Stimulated activated CD4-positive, alpha-beta T cell treated with anti-CD3 and anti-CD28 coated beads, Interleukin-1b, Interleukin-23, amount 100 ng/mL, for 1 hour (primary cell): ENCODE measurements around the gene HEBP1.
A peak's percentile ranks its signal among the peaks of the same experiment; 100 is the strongest.
"Not testable (repeated sequence)": the region's sequence is repeated elsewhere in the genome, so short reads cannot be mapped to it uniquely, and the experiment has no call there.

Experiments used
- DNase-seq, 2 donors: peaks; one replicate each; pipeline ENCODE4 v3.0.0-alpha.2; 2020; ENCODE audit warnings: low read depth in 2 of 2

The HEBP1 gene, protein sequence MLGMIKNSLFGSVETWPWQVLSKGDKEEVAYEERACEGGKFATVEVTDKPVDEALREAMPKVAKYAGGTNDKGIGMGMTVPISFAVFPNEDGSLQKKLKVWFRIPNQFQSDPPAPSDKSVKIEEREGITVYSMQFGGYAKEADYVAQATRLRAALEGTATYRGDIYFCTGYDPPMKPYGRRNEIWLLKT

GRCh38 chr12:12999959-13000615, at the start of gene HEBP1:
HEBP1 (minus strand) TSS chr12:13000265; CDS start chr12:13000114, 151 bp downstream.
- DNase-seq, result peak; percentile 91 to 98

- no peak for DNase-seq
Measured at GRCh38 chr12:13049816-13050215, 49.8 kb upstream of the HEBP1 start.

GRCh38 chr12:13046964-13047363, 46.9 kb upstream of the HEBP1 start:
- no peak for DNase-seq

DNA sequence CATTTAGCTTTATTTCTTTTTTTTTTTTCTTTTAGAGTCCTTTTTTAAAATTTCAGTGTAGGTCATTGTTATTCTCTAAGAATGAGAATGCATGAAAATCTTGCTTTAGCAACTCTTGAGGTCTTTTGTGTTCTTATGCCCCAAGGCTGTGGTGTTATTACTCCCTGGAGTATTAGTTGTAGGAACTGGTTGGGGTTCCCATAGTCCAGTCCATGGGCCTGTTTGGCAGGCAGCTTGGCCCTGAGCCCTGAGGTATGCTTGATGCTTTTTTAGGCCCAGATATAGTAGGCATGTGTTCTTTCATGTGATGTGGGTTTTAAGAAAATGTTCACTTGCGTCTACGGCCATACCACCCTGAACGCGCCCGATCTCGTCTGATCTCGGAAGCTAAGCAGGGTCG, 45.8 kb upstream of the HEBP1 start:
- DNase-seq, result no peak

GRCh38 chr12:13044906-13045299, 44.8 kb upstream of the HEBP1 start:
- no peak for DNase-seq

DNA sequence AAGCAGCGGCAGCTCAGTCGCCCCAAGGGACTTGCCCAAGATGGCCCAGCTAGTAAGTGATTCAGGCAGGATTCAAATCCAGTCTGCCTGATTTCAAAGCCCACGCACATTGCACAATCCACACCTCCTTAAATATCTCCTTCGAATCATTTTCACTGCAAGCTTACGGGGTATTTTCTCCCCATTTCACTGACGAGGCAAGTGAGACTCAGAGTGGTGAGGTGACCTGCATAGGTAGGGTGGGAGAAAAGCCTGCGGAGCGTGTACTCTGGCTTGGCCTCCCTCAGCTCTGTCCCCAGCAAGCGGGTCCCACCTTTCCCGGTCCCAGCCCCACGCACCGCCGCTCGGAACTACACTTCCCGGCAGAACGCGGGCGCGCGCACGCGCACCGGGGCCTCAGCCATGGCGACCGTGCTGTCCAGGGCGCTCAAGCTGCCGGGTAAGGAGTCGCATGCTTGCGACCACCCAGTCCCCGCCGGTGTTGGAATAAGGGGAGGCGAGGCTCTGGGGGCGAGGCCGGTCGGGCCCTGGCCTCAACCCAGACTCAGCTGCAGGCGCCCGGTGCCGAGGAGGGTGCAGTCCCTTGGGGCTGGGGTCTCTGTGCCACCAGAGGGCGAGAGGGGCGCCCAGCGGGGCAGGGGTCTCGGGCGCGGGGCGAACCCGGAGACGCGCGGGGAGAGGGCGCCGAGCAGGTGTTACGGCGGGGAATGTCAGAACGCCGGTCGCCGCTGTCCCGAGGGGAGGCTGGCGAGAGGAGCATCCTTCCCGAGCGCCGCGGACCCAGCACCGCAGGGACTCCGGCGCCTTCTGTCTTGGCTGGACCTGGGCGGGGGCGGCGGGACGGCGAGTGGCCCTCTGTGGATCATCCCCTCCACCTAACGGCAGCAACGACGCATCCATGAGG, 44.2 kb upstream of the HEBP1 start, which contains the start of gene FAM234B:
Gene FAM234B, plus strand, starts transcription at position 380 of the 904 bp plus-strand sequence. Its CDS starts 23 bp downstream, at position 403.
- DNase-seq, result peak; percentile 29 to 57

GRCh38 chr12:13042666-13043230, 42.7 kb upstream of the HEBP1 start:
- DNase-seq, result no peak

DNA sequence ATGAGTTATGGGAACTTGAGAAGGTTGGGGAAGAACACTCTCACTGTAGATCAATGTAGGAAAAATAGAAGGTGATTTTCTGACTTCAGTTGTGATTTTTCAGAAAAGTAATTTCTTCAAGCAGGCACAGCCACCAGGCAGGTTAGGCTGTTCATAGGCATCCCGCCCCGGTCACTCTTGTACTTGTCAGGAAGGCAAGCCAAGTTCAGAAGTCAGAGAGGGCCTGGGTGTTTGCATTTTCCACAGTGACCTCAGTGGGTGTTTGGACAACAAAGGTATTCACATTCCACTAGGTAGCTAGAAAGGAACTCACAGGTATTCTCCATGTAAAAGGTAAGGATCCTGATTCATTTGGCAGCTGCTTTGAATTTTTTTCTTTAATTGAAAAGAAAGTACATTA, 41.2 kb upstream of the HEBP1 start:
- DNase-seq, result no peak

GRCh38 chr12:13039328-13039956, 39.4 kb upstream of the HEBP1 start:
- DNase-seq, result no peak

DNA sequence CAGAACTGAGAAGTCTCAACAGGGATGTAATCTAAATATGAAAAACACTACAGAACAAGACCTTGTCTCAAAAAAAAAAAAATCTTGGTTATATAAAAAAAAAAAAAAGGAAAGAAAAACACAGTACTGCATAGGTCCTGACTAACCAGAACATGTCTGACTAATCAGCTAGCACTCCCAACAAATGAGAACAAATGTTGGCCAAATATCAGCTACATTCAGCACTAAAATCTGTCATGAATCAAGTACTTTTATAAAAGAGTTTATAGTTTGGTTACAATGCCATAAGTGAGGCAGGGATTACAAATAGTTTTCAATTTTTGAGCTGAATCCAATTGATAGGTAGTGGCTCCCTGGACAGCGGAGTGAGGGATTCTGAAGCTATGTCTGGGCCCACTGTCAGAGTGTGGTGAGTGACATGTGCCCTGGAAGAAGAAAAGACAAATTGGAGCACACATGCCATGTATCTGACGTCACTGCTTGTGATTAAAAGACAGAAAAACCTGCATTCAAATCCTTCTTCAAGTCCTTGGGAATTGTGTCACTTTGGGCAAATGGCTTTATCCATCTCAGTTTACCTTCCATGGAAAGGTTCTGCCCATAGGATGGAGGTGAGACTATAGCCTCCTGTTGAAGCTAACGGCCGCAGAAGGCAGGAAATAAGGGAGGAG, 38.6 kb upstream of the HEBP1 start:
- DNase-seq, result no peak

DNA sequence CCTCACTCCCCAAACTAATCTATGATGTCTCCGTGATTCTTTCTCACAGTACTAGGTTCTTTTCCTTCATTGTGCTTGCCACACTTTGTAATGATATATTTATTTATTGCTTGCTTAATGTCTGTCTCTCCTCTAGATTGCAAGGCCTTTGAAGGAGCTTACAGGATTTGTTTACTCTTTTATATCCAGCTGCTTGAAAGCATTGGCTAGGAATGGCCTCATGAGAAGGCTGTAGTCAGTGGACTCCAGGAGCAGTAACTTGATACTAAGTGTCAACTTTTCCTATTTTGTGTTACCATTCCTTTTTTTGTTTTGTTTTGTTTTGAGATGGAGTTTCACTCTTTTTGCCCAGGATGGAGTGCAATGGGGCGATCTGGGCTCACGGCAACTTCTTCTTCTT, 36.8 kb upstream of the HEBP1 start:
- DNase-seq, result no peak

DNA sequence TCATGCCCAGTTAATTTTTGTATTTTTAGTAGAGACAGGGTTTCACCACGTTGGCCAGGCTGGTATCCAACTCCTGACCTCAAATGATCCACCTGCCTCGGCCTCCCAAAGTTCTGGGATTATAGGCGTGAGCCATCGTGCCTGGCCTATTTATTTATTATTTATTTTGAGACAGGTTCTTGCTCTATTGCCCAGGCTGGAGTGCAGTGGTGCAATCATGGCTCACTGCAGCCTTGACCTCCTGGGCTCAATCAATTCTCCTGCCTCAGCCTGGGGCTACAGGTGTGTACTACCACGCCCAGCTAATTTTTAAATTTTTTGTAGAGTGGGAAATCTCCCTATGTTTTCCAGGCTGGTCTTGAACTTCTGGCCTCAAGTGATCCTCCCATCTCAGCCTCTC, 35.3 kb upstream of the HEBP1 start:
- DNase-seq, result not testable (repeated sequence)

GRCh38 chr12:13033476-13033875, 33.4 kb upstream of the HEBP1 start:
- DNase-seq, result no peak

DNA sequence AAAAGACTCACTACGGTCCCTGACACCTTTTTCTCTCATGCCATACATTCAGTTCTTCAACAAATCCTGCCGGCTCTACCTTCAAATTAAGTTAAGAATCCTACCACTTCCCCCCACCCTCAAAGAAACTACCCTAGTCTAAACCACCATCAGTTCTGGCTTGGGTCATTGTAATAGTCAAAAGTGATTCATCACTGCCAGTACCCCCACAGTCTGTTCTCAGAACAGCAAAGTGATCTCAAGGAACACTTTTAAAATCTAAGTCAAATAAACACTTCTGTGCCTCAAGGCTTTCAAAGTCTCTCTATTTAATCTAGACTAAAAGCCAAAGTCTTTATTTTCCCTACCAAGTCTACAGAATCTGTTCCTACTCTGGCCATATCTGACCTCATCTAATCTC, 32.1 kb upstream of the HEBP1 start:
- no peak for DNase-seq

- no peak for DNase-seq
Measured at GRCh38 chr12:13030541-13031291, 30.7 kb upstream of the HEBP1 start.

DNA sequence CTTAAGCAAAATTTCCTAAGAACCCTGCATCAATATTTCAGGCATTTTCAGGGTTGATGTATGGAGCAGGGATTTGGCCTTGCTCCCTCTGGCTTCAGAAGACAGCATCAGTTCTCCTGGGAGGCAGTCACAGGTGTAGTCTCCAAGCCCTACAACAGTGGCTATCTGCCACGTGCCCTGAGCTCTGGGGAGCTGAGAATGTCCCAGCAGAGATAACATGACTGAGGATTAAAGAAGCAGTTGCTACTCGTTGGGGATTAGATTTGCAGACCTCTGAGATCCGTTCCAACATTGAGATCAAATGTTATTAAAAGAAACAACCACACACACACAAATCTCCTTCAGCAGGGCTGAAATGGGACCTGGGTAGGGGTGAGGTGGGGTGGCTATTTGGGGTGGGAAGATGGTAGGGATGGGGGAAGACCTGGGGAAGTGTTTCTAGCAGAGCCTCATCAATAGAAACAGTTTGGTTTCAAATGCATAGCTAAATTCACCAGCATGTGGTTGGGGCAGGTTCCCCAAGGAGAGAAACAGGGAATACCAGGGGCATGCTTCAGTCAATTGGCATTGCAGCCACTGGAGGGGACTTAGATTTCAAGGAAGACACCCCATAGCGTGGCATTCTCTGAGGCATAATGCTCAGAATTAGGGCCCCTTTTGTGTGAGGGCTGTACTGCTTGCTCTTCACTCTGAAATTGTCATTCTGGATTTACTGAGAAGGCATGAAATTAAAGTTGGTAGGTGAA, 28.9 kb upstream of the HEBP1 start:
- no peak for DNase-seq

- DNase-seq, result no peak
Measured at GRCh38 chr12:13027508-13027907, 27.4 kb upstream of the HEBP1 start.

DNA sequence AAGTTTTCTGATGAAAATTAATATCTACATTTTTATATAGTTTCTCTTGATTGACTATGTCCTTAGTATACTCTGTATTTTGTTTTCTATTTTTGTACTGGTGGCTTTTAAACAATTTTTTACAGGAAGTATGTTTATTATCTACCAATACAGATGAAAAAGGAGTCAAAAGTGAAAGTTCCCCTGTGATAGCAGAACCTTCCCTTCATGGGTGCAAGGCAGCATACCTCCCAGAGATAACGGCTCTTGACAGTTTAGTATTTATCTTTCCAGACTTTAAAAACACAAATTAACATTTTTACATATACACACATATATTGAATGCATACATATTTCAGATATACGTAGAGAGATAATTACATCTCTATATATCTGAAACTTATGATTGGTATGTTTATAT, 27.0 kb upstream of the HEBP1 start:
- DNase-seq, result no peak

DNA sequence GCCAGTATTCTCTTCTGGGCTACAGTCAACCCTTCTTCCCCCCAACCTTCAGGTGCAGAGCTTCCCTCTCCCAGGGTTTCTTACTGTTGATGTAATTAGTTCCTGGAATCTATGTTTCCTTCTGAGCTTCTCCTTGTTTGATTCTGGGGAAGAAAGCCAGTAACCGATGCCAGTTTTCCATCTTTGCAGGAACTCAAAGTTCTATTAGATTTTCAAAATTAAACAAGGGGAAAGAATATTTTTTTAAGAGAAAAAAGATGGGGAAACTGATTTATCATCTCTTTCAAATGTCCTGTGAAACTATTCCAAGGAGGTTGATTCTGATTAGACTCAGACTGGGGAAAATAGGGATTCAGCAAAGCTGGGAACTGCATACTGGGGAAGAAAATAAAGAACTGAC, 26.2 kb upstream of the HEBP1 start:
- no peak for DNase-seq

DNA sequence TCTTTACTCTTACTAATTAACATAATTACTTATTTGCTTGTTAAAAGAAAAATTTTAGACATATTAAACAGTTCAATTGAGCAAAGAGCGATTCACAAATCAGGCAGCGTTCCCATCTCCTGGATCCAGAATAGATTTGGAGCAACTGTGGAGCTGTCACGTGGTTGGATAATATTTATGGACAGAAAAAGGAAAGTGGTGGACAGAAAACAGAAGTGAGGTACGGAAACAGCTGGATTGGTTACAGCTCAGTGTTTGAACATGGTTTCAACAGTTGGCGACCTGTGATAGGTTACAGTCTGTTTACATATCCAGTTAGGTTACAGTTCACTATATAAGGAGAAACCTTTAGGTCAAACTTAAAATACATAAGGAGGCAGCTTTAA, 24.5 kb upstream of the HEBP1 start:
- no peak for DNase-seq
